HG02870 (cell line): ENCODE results near the gene ARHGAP32.
"Not testable (repeated sequence)": the region's sequence is repeated elsewhere in the genome, so short reads cannot be mapped to it uniquely, and the experiment has no call there.

Source experiments
- ATAC-seq: cut with Tn5 transposase; IDR thresholded peaks from one replicate; pipeline ENCODE4 v1.9.1; 2021; ENCODE audit warnings: mild to moderate bottlenecking, moderate library complexity; ENCODE audit not compliant: unreplicated experiment

The ARHGAP32 gene

GRCh38 chr11:128937480-128937879, 254.6 kb downstream of the ARHGAP32 start:
- ATAC-seq: no peak

DNA sequence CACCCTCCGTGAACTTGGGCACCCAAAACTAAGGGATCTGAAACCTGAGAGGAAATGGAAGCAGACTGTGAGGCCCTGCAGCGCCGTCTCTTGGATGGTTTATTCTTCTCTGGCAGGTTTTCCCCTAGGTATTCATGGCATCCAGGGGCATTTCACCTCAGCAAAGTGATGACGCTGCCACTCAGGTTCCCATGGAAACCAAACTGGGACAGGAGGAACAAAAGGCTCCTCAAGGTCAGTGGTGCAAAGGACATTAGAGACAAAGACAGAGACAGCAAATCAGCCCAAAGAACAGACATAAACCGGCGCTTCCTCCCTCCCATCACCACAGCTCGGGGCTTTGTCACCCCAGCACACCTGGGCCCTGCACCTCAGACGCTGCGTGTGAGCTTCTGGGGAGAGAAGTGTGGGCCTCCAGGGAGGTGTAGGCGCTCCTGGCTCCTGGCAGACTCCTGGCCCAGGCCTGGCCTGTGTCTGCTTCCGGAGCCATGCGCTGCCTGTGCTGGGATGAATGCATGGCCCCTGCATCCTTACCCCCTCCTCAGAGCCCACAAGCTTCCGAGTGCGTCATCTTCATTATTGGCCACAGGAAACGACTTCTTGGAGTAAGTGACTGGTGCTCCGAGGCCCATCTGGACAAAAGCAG, 255.4 kb downstream of the ARHGAP32 start:
- ATAC-seq: no peak

- ATAC-seq: no peak
Observed at GRCh38 chr11:128934926-128935325, 257.2 kb downstream of the ARHGAP32 start.

DNA sequence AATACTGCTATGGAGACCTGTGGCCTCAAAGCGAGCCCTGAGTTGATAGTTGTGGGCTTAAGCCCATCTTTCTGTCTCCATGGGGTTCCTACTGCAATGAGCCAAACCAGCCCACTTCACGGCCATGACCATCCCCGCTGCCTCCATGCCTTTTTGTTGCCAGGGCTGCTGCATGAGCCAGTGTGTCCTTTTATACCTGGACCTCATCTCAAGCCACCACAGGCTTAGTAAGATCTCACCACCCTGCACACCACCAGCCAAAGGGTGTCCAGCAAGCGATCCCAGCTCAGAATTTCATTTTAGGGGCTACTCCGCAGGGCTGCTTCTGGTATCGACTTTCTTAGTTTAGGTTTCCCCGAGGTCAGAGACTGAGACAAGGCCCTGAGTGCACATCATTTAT, 257.8 kb downstream of the ARHGAP32 start:
- ATAC-seq: no peak

- no peak for ATAC-seq
Observed at GRCh38 chr11:128933481-128934178, 258.5 kb downstream of the ARHGAP32 start.

DNA sequence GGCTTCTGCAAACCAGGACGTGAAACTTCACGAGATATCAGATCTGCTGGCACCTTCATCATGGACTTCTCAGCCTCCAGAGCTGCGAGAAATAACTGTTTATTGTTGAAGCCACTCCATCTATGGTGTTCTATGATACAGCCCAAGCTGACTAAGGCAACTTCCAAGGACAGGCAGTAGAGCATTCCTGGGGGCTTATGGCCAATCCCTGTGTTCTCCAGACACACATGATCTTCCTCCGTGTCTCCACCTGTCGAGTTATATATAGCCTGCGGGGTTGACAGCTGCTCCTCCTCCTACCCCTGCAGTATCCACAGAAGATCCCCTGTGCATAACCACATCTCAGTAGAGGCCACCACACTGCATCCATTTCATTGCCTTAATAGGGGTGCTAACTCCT, 260.5 kb downstream of the ARHGAP32 start:
- no peak for ATAC-seq

DNA sequence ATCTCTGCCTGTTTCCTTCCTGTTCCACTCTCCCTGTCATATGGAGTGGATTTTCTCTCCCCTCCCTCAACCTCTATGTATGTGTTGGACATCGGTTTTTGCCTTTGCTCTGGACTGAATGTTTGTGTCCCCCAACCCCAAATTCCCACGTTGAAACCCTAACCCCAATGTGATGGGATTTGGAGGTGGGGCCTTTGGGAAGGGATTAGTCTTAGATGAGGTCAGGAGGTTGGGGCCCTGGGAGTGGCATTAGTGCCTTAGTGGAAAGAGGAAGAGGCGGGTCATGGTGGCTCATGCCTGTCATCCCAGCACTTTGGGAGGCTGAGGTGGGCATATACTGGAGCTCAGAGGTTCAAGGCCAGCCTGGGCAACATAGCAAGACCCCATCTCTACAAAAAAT, 261.1 kb downstream of the ARHGAP32 start:
- ATAC-seq: no peak

DNA sequence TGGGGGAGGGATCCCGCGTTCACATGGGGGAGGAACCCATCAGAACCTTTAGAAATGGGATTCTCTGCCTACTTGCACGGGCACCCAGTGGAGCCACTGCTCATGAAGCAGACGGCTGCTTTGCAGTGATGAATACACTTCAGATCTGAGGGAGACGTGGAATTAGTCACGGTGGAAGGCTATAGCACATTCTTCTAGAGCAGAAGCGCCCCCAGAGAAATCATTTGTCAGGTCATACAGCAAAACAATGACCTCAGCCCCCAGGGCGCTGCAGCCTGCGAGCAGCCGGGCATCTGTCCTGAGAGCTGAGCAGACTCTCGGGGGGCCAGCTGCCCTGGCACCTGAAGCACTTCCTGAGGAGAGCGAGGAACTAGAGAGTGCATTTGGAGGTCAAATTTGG, 262.1 kb downstream of the ARHGAP32 start:
- no peak for ATAC-seq

DNA sequence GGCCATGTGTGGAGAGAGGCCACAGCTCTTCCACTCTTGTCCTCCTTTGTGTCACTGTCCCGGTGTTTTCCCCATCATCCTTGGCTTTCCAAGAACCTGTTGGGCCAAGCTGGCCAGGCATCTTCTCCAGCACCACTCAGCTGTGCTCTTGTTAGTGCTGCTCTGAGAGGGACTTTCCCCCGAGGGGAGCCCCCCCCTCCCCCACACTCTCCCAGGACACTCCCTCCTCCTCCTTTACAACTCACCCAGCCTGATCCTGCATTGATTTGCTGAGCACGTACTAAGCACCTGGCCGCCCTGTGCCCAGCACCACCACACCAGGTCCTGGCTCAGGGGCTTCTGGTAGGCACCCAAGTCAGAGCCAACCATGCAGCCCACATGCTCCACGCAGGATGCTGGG, 262.7 kb downstream of the ARHGAP32 start:
- ATAC-seq: no peak

GRCh38 chr11:128928400-128928799, 263.7 kb downstream of the ARHGAP32 start:
- ATAC-seq: peak; percentile 96

DNA sequence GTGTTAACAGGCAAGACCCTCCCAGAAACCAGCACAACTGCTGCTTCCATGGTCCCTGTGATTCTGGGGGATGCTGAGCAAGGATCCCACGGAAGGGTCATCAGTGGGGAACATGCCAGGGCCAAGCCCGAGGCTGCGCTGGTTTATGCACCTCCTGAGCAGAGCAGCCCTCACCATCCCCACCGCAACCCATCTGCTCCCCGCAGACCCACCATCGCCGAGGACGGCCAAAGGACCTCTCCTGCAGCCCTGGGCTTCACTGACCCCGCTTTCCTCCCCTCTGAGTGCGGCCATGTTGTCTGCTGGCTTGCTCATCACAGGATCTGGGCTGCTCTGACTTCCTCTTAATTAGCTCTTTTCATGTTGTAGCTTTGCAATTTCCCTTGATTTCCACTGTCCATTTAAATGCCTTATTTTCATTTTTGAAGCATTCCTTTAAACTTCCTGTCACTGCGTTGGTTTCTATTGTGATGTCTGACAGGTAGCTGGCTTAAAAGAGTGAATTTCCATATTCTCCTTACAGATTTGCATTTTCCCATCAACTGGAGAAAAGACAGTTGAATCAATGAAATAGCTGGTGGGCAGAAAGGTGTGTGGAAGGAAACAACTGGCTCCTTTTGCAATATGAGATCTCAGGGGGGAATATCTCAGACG, 264.3 kb downstream of the ARHGAP32 start:
- ATAC-seq: no peak

- no peak for ATAC-seq
Observed at GRCh38 chr11:128927108-128927461, 265.0 kb downstream of the ARHGAP32 start.

- no peak for ATAC-seq
Observed at GRCh38 chr11:128926437-128927107, 265.6 kb downstream of the ARHGAP32 start.

- ATAC-seq: no peak
Observed at GRCh38 chr11:128926000-128926399, 266.1 kb downstream of the ARHGAP32 start.

DNA sequence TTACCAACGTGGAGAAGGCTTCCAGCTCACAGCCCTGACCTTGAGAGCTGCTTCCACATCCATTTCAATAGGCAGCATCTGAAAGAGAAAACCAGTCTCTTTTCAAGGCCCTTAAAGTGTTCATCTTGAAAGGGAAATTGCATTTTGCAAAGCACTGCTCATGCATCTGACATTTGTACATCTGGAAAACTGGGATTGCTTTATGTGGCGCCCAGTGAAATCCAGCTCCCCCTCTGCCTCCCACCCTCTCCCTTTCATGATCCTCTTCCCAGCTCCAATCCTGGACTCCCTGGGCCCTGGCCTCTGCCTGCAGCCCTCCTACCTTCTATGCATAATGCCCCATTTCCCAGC, 266.9 kb downstream of the ARHGAP32 start:
- ATAC-seq: no peak

DNA sequence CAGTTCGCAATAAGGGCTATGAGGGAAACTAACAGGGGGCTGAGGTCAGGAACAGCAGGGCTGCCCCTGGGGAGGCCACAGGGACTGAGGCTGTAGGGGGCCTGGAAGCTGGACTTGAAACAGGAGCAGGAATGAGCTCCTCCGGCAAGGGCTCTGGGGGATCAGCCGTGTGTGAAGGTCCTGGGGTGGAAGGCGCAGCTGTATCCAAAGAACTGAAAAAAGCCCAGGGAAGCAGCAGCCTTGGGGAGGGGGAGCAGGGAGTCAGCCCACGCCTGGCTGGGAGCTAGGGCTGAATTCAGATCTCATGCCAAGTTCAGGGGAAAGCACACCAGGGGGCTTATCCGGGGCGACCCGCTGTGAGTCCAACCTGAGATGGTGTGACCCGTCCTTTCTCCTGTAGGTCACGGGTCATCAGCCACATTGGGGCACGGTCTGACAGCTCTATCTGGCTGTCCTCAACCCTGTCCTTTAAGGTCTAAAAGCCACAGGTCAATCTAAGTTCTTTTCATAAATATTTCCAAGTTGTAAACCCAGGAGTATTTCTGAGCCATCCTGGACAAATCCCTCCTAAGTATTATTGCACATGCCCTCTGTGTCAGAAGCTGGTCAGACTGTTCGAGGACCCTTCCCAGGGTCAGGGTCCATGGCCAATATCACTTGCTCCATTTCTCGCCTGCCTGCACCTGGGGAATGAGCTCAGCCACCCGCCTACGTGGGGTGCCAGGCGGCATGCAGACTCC, 267.4 kb downstream of the ARHGAP32 start:
- ATAC-seq: no peak

DNA sequence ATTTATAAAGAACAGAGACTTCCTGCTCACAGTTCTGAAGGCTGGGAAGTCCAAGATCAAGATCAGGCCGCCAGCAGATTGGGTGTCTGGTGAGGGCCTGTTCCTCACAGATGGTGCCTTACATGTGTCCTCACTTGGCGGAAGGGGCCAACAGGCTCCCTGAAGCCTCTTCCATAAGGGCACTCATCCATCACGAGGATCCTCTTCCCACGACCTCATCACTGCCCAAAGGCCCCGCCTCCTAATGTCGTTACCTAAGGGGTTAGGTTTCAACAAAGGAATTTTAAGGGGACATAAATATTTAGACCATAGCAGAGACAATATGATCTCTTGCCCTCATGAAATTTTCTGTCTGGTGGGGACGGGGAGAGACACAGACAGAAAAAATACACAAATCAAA, 268.0 kb downstream of the ARHGAP32 start:
- ATAC-seq: no peak

DNA sequence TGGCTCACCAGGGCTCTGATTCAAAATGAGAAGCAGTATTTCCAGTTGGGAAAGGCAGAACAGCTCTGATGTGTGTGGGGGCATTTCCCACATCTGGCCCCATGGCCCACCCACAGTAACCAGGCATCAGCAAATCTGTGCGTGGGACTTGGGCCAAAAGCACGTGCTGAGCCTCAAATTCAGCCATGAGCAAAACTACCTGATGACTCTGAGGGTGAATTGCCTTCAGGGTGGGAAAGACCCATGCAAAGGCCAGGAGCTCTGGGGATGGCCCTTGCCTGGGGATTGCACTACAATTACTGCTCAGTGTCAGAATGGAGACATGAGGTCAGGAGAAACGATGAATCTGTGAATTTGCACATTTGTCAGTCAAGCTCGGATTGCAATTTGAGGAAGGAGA, 270.3 kb downstream of the ARHGAP32 start:
- ATAC-seq: no peak

GRCh38 chr11:128920666-128921065, 271.5 kb downstream of the ARHGAP32 start:
- ATAC-seq: no peak

DNA sequence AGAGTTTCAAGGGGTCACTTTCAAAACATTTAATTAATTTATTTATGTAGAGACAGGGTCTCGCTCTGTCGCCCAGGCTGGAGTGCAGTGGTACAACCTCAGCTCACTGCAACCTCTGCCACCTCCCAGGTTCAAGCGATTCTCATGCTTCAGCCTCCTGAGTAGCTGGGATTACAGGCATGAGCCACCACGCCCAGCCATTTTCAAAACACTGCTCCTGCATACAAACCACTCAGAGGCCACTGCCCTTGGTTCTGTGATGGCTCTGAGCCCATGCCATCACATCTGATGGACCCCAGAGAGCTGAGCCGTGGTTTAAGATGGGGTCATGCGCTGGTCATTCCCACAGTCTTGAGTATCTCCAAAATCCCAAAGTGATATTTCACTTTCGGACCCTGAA, 272.5 kb downstream of the ARHGAP32 start:
- not testable (repeated sequence) for ATAC-seq

- no peak for ATAC-seq
Observed at GRCh38 chr11:128919216-128919615, 272.9 kb downstream of the ARHGAP32 start.
